Skeletal muscle tissue (tissue), 4 donors: Measurements from ENCODE around the gene PRKCE. TPM values are rescaled to one million over a fixed set of nuclear protein-coding genes. Genes with fewer than 3 reads are reported as not detected.

ENCODE experiments used
- H3K27ac ChIP-seq: one replicate; pipeline ENCODE4 v1.7.0; 2013; ENCODE audit warnings: mild to moderate bottlenecking, low read depth, low read length, inconsistent platforms
- H3K27me3 ChIP-seq, 3 donors: one replicate each; pipeline ENCODE4 v1.7.0; 2013; ENCODE audit warnings: low read length in 3 of 3; ENCODE audit not compliant: control insufficient read depth in 3 of 3, insufficient read depth in 3 of 3
- H3K36me3 ChIP-seq, 3 donors: one replicate each; pipeline ENCODE4 v1.7.0; 2013; ENCODE audit warnings: low read length in 3 of 3; ENCODE audit not compliant: control insufficient read depth in 3 of 3, insufficient read depth in 3 of 3
- H3K4me1 ChIP-seq, 3 donors: one replicate each; pipeline ENCODE4 v1.7.0; 2013; ENCODE audit warnings: low read length in 3 of 3, mild to moderate bottlenecking in 3 of 3; ENCODE audit not compliant: control insufficient read depth in 3 of 3, insufficient read depth in 3 of 3
- H3K4me3 ChIP-seq, 3 donors: one replicate each; pipeline ENCODE4 v1.7.0; 2013; ENCODE audit warnings: low read length in 3 of 3
- H3K9ac ChIP-seq, 3 donors: one replicate each; pipeline ENCODE4 v1.7.0; 2013; ENCODE audit warnings: low read length in 3 of 3, mild to moderate bottlenecking in 3 of 3, moderate library complexity in 2 of 3, low read depth in 1 of 3
- H3K9me3 ChIP-seq, 3 donors: one replicate each; pipeline ENCODE4 v1.7.0; 2013; ENCODE audit warnings: low read length in 3 of 3; ENCODE audit not compliant: control insufficient read depth in 3 of 3
- total RNA-seq: library from RNA; depleted of rRNA; stranded (reverse); fragments of >200 nt; gene quantifications from one replicate; pipeline ENCODE4 v1.2.3, GENCODE V29; 2014
- donor health status: Osteomylitis.

Gene PRKCE
- total RNA-seq, 1 donor from 2014 or later = 9.4 TPM

GRCh38 chr2:45629971-45630370 is 21.5 kb upstream of the PRKCE start:
- H3K4me3 ChIP-seq = no peak overlapping the region
- no peak overlapping the region for H3K27ac ChIP-seq
- H3K9me3 ChIP-seq = no peaks in the 10 kb centered on the region
- peaks cover 0 to 3% (median 0%) of the 10 kb centered on the region in 3 donors for H3K27me3 ChIP-seq
- H3K9ac ChIP-seq = no peak overlapping the region
- H3K36me3 ChIP-seq = no peaks in the 10 kb centered on the region
- no peaks in the 10 kb centered on the region for H3K4me1 ChIP-seq

- H3K9ac ChIP-seq = no peak overlapping the region
- no peaks in the 10 kb centered on the region for H3K36me3 ChIP-seq
- H3K27me3 ChIP-seq = peaks cover 0 to 3% (median 0%) of the 10 kb centered on the region in 3 donors
- no peak overlapping the region for H3K27ac ChIP-seq
- H3K4me3 ChIP-seq = no peak overlapping the region
- H3K4me1 ChIP-seq = no peaks in the 10 kb centered on the region
- no peaks in the 10 kb centered on the region for H3K9me3 ChIP-seq
Observed at GRCh38 chr2:45631319-45631718, 20.2 kb upstream of the PRKCE start.

GRCh38 chr2:45631955-45632354 is 19.5 kb upstream of the PRKCE start:
- no peaks in the 10 kb centered on the region for H3K9me3 ChIP-seq
- H3K4me3 ChIP-seq = no peak overlapping the region

GRCh38 chr2:45634223-45634622 is 17.3 kb upstream of the PRKCE start:
- no peak overlapping the region for H3K4me3 ChIP-seq
- H3K4me1 ChIP-seq = no peaks in the 10 kb centered on the region
- H3K36me3 ChIP-seq = no peaks in the 10 kb centered on the region
- H3K9ac ChIP-seq = no peak overlapping the region
- H3K9me3 ChIP-seq = no peaks in the 10 kb centered on the region
- H3K27ac ChIP-seq = no peak overlapping the region
- H3K27me3 ChIP-seq = peaks cover 0 to 3% (median 0%) of the 10 kb centered on the region in 3 donors

More at GRCh38 chr2:45631955-45632354, 19.5 kb upstream of the PRKCE start:
- H3K36me3 ChIP-seq = no peaks in the 10 kb centered on the region
- H3K27me3 ChIP-seq = peaks cover 0 to 3% (median 0%) of the 10 kb centered on the region in 3 donors
- no peak overlapping the region for H3K9ac ChIP-seq
- no peaks in the 10 kb centered on the region for H3K4me1 ChIP-seq
- H3K27ac ChIP-seq = no peak overlapping the region

- H3K36me3 ChIP-seq = no peaks in the 10 kb centered on the region
- H3K9me3 ChIP-seq = no peaks in the 10 kb centered on the region
- no peak overlapping the region for H3K9ac ChIP-seq
- H3K27ac ChIP-seq = no peak overlapping the region
- H3K4me1 ChIP-seq = no peaks in the 10 kb centered on the region
- H3K27me3 ChIP-seq = peaks cover 0 to 3% (median 0%) of the 10 kb centered on the region in 3 donors
- no peak overlapping the region for H3K4me3 ChIP-seq
Observed at GRCh38 chr2:45636008-45636407, 15.5 kb upstream of the PRKCE start.

GRCh38 chr2:45637440-45637839 is 14.0 kb upstream of the PRKCE start:
- peaks cover 0 to 3% (median 0%) of the 10 kb centered on the region in 3 donors for H3K27me3 ChIP-seq
- H3K9me3 ChIP-seq = no peaks in the 10 kb centered on the region
- H3K9ac ChIP-seq = no peak overlapping the region
- no peaks in the 10 kb centered on the region for H3K4me1 ChIP-seq
- no peak overlapping the region for H3K27ac ChIP-seq
- no peaks in the 10 kb centered on the region for H3K36me3 ChIP-seq
- no peak overlapping the region for H3K4me3 ChIP-seq

- no peak overlapping the region for H3K4me3 ChIP-seq
- H3K27ac ChIP-seq = no peak overlapping the region
- H3K27me3 ChIP-seq = peaks cover 0 to 10% (median 6%) of the 10 kb centered on the region in 3 donors
- no peak overlapping the region for H3K9ac ChIP-seq
- no peaks in the 10 kb centered on the region for H3K9me3 ChIP-seq
- peaks cover 9 to 12% (median 11%) of the 10 kb centered on the region in 3 donors for H3K4me1 ChIP-seq
- no peaks in the 10 kb centered on the region for H3K36me3 ChIP-seq
Observed at GRCh38 chr2:45640576-45640975, 10.9 kb upstream of the PRKCE start.

GRCh38 chr2:45643095-45643494 is 8.4 kb upstream of the PRKCE start:
- Histone ChIP-seq H3K27ac (no peak overlapping the region), H3K4me3 (peak overlapping the region; percentile 50 to 71 (median 67)), H3K4me1 (peaks cover 9 to 12% (median 11%) of the 10 kb centered on the region in 3 donors), H3K9ac (peak overlapping the region; percentile 68 to 84 (median 78)), H3K27me3 (peaks cover 0 to 10% (median 6%) of the 10 kb centered on the region in 3 donors), H3K36me3 (no peaks in the 10 kb centered on the region), H3K9me3 (no peaks in the 10 kb centered on the region)

- peaks cover 0 to 3% (median 0%) of the 10 kb centered on the region in 3 donors for H3K36me3 ChIP-seq
- no peaks in the 10 kb centered on the region for H3K9me3 ChIP-seq
- H3K27ac ChIP-seq = no peak overlapping the region
- H3K4me1 ChIP-seq = peaks cover 9 to 17% (median 12%) of the 10 kb centered on the region in 3 donors
- H3K9ac ChIP-seq = peak overlapping the region; percentile 68 to 84 (median 78)
- peak overlapping the region; percentile 50 to 71 (median 67) for H3K4me3 ChIP-seq
- peaks cover 0 to 10% (median 6%) of the 10 kb centered on the region in 3 donors for H3K27me3 ChIP-seq
Observed at GRCh38 chr2:45643543-45644542, 7.6 kb upstream of the PRKCE start.

- Histone ChIP-seq H3K4me3 (no peak overlapping the region), H3K9ac (no peak overlapping the region), H3K36me3 (peaks cover 0 to 3% (median 0%) of the 10 kb centered on the region in 3 donors), H3K27ac (no peak overlapping the region), H3K27me3 (peaks cover 0 to 10% (median 6%) of the 10 kb centered on the region in 3 donors), H3K4me1 (peaks cover 14 to 25% (median 15%) of the 10 kb centered on the region in 3 donors), H3K9me3 (no peaks in the 10 kb centered on the region)
Observed at GRCh38 chr2:45646289-45646688, 5.2 kb upstream of the PRKCE start.
